ENCODE data around the gene ZFP42.
"Not testable (repeated sequence)": the region's sequence is repeated elsewhere in the genome, so short reads cannot be mapped to it uniquely, and the experiment has no call there.

Gene ZFP42

GRCh38 chr4:188021548-188022249 lies 26.1 kb downstream of the ZFP42 start:
- no peak for DNase-seq (ENCODE audit: low read depth in 2 of 2)

- no peak for DNase-seq (ENCODE audit: low read depth in 2 of 2)
Measured at GRCh38 chr4:188023682-188024081, 28.1 kb downstream of the ZFP42 start.

- DNase-seq (ENCODE audit: low read depth in 2 of 2) = no peak
Measured at GRCh38 chr4:188025476-188025875, 29.9 kb downstream of the ZFP42 start.

- DNase-seq (ENCODE audit: low read depth in 2 of 2) = no peak
Measured at GRCh38 chr4:188029114-188029513, 33.5 kb downstream of the ZFP42 start.

- DNase-seq (ENCODE audit: low read depth in 2 of 2) = no peak
Measured at GRCh38 chr4:188030401-188030800, 34.8 kb downstream of the ZFP42 start.

- DNase-seq (ENCODE audit: low read depth in 2 of 2) = no peak
Measured at GRCh38 chr4:188031751-188032150, 36.2 kb downstream of the ZFP42 start.

GRCh38 chr4:188032170-188032569 lies 36.6 kb downstream of the ZFP42 start:
- no peak for DNase-seq (ENCODE audit: low read depth in 2 of 2)

GRCh38 chr4:188032583-188032982 lies 37.0 kb downstream of the ZFP42 start:
- DNase-seq (ENCODE audit: low read depth in 2 of 2) = no peak

GRCh38 chr4:188037003-188037713 lies 41.6 kb downstream of the ZFP42 start:
- DNase-seq (ENCODE audit: low read depth in 2 of 2) = no peak

- no peak for DNase-seq (ENCODE audit: low read depth in 2 of 2)
Measured at GRCh38 chr4:188041721-188042120, 46.1 kb downstream of the ZFP42 start.

GRCh38 chr4:188042191-188042590 lies 46.6 kb downstream of the ZFP42 start:
- no peak for DNase-seq (ENCODE audit: low read depth in 2 of 2)

- no peak for DNase-seq (ENCODE audit: low read depth in 2 of 2)
Measured at GRCh38 chr4:188043154-188043553, 47.6 kb downstream of the ZFP42 start.

GRCh38 chr4:188045461-188045860 lies 49.9 kb downstream of the ZFP42 start:
- DNase-seq (ENCODE audit: low read depth in 2 of 2) = not testable (repeated sequence)

GRCh38 chr4:188046657-188047056 lies 51.1 kb downstream of the ZFP42 start:
- DNase-seq (ENCODE audit: low read depth in 2 of 2) = no peak

GRCh38 chr4:188053302-188053701 lies 57.7 kb downstream of the ZFP42 start:
- no peak for DNase-seq (ENCODE audit: low read depth in 2 of 2)

All from stimulated activated CD8-positive, alpha-beta memory T cell treated with anti-CD3 and anti-CD28 coated beads, Interleukin-2, amount 100 ng/mL, for 48 hours (primary cell).